ENCODE results near the gene ZSCAN12.
"Not testable (repeated sequence)": the region's sequence is repeated elsewhere in the genome, so short reads cannot be mapped to it uniquely, and the experiment has no call there.

ZSCAN12 gene

DNA sequence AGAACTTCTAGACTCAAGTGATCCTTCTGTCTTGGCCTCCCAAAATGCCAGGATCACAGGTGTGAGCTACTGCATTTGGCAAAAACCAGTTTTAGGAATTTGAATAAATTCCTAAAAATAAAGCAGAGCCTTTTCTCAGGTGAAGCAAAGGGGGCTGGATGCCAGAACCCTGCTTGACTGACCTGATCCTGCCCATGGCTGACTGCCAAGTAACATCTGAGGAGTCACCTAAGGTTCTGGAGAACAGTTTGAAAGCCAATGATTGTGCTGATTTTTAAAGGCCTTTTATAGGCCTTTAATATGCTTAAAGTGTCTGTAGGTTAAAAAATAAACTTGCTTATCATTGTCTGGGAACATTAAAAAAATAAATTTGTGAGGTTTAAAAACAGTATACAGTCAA is 14.1 kb upstream of the ZSCAN12 start:
- no peak for DNase-seq (ENCODE audit: low spot score)
- TF ChIP-seq, protein P1, sequence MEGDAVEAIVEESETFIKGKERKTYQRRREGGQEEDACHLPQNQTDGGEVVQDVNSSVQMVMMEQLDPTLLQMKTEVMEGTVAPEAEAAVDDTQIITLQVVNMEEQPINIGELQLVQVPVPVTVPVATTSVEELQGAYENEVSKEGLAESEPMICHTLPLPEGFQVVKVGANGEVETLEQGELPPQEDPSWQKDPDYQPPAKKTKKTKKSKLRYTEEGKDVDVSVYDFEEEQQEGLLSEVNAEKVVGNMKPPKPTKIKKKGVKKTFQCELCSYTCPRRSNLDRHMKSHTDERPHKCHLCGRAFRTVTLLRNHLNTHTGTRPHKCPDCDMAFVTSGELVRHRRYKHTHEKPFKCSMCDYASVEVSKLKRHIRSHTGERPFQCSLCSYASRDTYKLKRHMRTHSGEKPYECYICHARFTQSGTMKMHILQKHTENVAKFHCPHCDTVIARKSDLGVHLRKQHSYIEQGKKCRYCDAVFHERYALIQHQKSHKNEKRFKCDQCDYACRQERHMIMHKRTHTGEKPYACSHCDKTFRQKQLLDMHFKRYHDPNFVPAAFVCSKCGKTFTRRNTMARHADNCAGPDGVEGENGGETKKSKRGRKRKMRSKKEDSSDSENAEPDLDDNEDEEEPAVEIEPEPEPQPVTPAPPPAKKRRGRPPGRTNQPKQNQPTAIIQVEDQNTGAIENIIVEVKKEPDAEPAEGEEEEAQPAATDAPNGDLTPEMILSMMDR (IDR thresholded peaks at IDR 0.05; ENCODE audit: extremely low read depth, insufficient read depth, missing control alignments): no peak
- in situ Hi-C loops (cut with MboI; ENCODE audit: low pct_unique_long_range_greater_than_20kb, low sequenced_read_pairs, unreplicated experiment): no loop called here

DNA sequence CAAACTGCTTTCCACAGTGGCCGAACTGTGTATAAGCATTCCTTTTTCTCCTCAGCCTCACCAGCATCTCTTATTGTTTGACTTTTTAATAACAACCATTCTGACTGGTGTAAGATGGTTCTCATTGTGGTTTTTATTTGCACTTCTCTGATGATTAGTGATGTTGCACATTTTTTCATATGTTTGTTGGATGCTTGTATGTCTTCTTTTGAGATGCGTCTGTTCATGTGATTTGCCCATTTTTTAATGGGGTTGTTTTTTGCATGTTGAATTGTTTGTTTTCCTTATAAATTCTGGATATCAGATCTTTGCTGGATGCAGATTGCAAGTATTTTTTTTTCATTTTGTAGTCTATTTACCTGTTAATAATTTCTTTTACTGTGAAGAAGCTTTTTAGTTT is 11.2 kb upstream of the ZSCAN12 start:
- TF ChIP-seq, protein P1 (IDR thresholded peaks at IDR 0.05; ENCODE audit: extremely low read depth, insufficient read depth, missing control alignments): no peak
- in situ Hi-C loops (cut with MboI; ENCODE audit: low pct_unique_long_range_greater_than_20kb, low sequenced_read_pairs, unreplicated experiment): no loop called here
- DNase-seq (ENCODE audit: low spot score): no peak

DNA sequence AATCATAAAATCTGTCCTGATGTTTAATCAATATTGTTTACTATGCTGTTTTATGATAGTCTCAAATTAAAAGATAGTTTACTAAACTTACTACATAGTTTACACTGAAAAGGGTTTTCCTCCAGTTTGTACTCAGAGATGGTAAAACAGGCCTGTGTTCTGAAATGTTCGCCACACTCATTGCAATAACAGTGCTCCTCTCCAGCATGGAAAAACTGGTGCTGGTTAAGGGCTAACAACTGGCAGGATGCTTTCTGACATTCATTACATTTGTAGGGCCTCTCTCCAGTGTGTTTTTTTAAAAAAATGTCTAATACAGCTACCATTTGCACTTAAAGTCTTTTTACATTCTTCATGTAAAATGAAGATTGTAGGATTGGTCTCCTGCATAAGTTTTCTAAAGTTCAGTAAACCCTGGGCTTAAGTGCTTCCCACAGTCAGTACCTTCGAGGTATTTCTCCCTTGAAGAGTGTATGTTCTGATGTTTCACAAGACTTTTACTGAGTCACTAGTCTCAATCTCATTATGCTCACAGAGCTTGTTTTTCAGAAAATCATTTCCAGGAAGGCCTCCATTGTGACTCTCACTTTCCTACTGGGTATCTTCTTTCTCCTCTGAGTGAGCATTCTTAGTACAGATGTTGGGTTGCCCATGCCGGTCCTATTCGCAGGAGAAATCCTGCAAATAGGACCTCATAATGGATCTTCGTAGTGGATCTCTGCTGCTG is 8.7 kb upstream of the ZSCAN12 start:
- in situ Hi-C loops (cut with MboI; ENCODE audit: low pct_unique_long_range_greater_than_20kb, low sequenced_read_pairs, unreplicated experiment): no loop called here
- no peak for DNase-seq (ENCODE audit: low spot score)
- TF ChIP-seq, protein P1 (IDR thresholded peaks at IDR 0.05; ENCODE audit: extremely low read depth, insufficient read depth, missing control alignments): no peak

- no peak for DNase-seq (ENCODE audit: low spot score)
- TF ChIP-seq, protein P1 (IDR thresholded peaks at IDR 0.05; ENCODE audit: extremely low read depth, insufficient read depth, missing control alignments): no peak
- in situ Hi-C loops (cut with MboI; ENCODE audit: low pct_unique_long_range_greater_than_20kb, low sequenced_read_pairs, unreplicated experiment): no loop called here
Measured at GRCh38 chr6:28407401-28407800, 7.9 kb upstream of the ZSCAN12 start.

- DNase-seq (ENCODE audit: low spot score); in situ Hi-C loops (cut with MboI; ENCODE audit: low pct_unique_long_range_greater_than_20kb, low sequenced_read_pairs, unreplicated experiment): not testable (repeated sequence)
Measured at GRCh38 chr6:28403923-28404322, 4.4 kb upstream of the ZSCAN12 start.

DNA sequence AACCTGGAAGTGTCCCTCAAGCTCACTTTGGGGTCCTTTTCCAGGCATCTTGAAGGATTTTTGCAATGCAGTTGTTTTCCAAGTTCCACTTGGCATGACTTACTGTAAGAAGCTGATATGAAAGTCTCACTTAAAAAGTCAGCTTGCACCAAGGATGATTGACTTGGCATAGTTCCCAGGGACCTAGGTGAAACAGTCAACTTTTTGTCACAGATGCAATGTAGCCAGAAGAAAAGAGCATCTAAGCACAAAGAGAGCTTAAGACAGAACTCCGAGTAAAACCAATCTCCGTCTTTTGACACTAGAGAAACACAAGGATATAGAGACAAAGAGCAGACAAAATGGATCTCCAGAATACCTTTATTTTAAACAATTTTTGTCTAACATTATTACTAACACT is 2.6 kb upstream of the ZSCAN12 start:
- TF ChIP-seq, protein P1 (IDR thresholded peaks at IDR 0.05; ENCODE audit: extremely low read depth, insufficient read depth, missing control alignments): no peak
- no peak for DNase-seq (ENCODE audit: low spot score)
- in situ Hi-C loops (cut with MboI; ENCODE audit: low pct_unique_long_range_greater_than_20kb, low sequenced_read_pairs, unreplicated experiment): no loop called here

DNA sequence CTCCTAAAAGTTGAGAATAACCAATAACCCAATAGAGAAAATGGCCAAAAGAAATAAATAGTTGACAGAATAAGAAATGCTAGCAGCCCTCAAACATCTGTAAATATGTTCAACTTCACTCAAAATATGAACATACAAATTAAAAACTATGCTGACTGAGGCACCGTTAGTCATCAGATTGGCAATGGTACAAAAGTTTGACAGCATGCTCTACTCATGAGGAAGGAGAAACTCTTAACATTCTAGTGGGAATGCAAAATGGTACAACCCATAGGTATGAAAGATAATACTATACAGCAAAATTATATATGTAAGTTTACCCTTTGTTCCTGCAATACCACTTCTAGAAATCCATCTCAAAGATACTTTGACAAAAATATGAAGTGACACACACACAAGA is 1.6 kb upstream of the ZSCAN12 start:
- in situ Hi-C loops (cut with MboI; ENCODE audit: low pct_unique_long_range_greater_than_20kb, low sequenced_read_pairs, unreplicated experiment): no loop called here
- DNase-seq (ENCODE audit: low spot score): no peak
- TF ChIP-seq, protein P1 (IDR thresholded peaks at IDR 0.05; ENCODE audit: extremely low read depth, insufficient read depth, missing control alignments): no peak
